Activated CD4-positive, alpha-beta T cell treated with anti-CD3 and anti-CD28 coated beads, Interleukin-2, amount 50 U/mL, for 4 hours (primary cell): ENCODE results near the gene SMPDL3B.

Source experiments
- DNase-seq, 2 experiments: peaks; one replicate each; pipeline ENCODE4 v3.0.0-alpha.2; 2020

Gene SMPDL3B

GRCh38 chr1:27941671-27942540 is 7.1 kb downstream of the SMPDL3B start:
- DNase-seq: no peak

GRCh38 chr1:27945020-27945419 is 10.2 kb downstream of the SMPDL3B start:
- no peak for DNase-seq

DNA sequence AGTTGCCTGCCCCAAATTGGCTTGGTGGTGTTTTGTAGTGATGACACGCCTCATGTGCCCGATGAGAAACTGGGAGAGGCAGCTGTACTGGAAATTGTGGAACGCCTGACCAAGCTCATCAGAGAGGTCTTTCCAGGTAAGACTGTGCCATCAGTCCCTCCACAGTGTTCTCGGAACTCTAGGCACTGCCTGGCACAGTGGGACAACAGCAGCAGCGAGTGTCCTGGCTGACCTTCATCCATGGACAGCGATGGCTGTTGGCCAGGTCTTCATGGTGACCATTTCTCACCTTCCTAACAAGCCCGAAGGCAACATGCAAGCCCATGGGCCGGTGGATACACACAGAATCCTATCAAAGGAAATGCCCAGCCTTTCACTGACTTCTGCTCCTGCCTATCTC is 14.2 kb downstream of the SMPDL3B start:
- DNase-seq: no peak

DNA sequence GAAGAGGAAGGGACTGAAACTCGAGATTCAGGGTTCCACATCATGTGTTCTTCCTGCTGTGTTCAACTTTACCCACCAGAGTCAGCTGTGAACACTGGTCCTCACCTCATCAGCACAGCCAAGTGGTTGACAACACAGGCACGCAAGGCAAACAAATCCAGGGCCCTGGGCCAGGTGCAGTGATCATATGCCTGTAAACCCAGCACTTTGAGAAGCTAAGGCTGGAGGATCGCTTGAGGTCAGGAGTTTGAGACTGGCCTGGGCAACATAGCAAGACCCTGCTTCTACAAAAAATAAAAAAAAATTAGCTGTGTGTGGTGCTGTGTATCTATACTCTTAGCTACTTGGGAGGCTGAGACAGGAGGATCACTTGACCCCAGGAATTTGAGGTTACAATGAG is 16.6 kb downstream of the SMPDL3B start:
- no peak for DNase-seq

DNA sequence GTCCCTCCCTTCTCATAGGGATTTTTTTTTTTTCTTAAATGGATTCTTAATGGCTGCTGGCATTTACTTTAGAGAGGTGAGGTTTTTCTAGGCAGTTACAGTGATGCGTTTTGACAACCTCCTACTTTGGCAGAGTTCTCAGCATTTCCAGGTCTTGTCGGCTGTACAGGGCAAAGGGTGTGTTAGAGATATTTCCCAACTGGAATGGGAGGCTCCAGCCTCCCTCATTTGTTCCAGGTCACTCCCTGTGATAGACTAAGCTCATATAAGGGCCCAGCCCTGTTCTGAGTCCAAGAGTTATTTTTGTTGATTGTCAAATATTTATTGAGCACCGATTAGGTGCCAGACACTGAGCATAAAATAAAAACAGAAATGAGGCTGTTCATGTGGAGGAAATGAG is 17.3 kb downstream of the SMPDL3B start:
- DNase-seq: no peak

DNA sequence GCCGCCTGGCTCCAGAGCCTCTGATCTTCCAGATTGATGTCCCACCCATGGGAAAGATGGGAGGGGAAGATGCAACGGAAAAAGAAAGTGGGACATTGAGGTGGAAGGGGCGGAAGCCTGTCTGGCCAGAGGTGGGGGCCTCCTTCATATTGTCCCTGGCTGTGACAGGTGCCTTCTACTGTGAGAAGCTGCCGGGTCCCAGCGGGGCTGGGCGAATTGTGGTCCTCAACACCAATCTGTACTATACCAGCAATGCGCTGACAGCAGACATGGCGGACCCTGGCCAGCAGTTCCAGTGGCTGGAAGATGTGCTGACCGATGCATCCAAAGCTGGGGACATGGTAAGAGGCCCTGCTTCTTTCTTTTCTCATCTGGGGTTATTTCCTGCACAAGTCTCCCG is 19.4 kb downstream of the SMPDL3B start:
- no peak for DNase-seq

- DNase-seq: no peak
Observed at GRCh38 chr1:27955076-27955475, 20.3 kb downstream of the SMPDL3B start.

DNA sequence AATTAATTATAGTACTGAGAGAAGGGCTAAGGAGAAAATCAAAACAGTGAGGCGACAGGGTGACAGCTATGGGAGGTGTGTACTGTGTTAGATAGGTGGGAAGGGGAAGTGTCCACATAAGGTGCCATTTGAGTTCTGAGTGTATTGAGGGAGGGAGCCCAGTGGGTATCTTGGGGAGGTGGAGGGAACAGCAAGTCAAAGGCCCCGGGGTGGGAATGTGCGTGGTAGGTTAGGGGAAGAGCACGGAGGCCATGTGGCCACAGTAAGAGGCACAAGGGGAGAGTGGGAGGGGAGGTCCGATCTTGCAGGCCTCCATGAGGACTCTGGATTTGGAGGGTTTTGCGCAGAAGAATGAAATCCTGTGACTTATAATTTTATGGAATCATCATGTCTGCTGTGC is 22.0 kb downstream of the SMPDL3B start:
- no peak for DNase-seq

GRCh38 chr1:27957655-27958054 is 22.9 kb downstream of the SMPDL3B start:
- DNase-seq: no peak

- no peak for DNase-seq
Observed at GRCh38 chr1:27958513-27958912, 23.7 kb downstream of the SMPDL3B start.

DNA sequence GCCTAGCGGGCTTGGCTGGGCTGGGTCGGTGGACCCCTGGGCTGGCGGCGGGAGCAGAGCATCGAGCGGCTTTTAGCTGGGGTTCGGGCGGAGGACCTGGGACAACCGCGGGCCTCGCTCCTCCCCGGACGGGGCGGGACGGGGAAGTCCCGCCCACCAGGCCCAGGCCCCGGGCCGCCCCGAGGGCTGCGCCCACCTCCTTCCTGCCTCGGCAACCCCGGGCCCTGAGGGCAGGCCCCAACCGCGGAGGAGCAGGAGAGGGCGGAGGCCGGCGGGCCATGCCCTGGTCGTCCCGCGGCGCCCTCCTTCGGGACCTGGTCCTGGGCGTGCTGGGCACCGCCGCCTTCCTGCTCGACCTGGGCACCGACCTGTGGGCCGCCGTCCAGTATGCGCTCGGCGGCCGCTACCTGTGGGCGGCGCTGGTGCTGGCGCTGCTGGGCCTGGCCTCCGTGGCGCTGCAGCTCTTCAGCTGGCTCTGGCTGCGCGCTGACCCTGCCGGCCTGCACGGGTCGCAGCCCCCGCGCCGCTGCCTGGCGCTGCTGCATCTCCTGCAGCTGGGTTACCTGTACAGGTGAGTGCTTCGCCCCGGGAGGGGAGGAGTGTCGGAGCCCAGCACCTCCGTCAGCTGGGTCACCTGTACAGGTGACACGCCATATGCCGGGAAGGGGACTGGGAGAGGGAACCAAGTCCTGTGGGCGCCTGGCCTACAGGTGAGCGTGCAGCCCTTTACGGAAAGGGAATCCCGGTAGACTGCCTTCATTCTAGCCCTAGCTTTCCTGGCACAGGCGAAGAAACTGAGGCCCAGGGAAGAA is 25.2 kb downstream of the SMPDL3B start, which contains the start of gene XKR8:
Gene XKR8 (plus strand): TSS at position 182 of the 812 bp plus-strand sequence. CDS start 97 bp downstream, at position 279.
- peak; percentile 68 to 75 for DNase-seq

- no peak for DNase-seq
Observed at GRCh38 chr1:27960762-27961645, 26.2 kb downstream of the SMPDL3B start.

- no peak for DNase-seq
Observed at GRCh38 chr1:27961646-27962221, 26.9 kb downstream of the SMPDL3B start.

GRCh38 chr1:27963393-27963792 is 28.6 kb downstream of the SMPDL3B start:
- DNase-seq: no peak

DNA sequence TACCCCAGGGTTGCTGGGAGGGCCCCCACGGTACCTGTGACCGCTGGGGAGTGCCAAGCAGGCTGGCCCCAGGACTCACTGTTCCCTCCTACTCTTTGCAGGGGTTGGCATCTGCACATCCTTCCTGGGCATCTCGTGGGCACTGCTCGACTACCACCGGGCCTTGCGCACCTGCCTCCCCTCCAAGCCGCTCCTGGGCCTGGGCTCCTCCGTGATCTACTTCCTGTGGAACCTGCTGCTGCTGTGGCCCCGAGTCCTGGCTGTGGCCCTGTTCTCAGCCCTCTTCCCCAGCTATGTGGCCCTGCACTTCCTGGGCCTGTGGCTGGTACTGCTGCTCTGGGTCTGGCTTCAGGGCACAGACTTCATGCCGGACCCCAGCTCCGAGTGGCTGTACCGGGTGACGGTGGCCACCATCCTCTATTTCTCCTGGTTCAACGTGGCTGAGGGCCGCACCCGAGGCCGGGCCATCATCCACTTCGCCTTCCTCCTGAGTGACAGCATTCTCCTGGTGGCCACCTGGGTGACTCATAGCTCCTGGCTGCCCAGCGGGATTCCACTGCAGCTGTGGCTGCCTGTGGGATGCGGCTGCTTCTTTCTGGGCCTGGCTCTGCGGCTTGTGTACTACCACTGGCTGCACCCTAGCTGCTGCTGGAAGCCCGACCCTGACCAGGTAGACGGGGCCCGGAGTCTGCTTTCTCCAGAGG is 31.8 kb downstream of the SMPDL3B start:
- no peak for DNase-seq

- DNase-seq: no peak
Observed at GRCh38 chr1:27967106-27967883, 32.5 kb downstream of the SMPDL3B start.

DNA sequence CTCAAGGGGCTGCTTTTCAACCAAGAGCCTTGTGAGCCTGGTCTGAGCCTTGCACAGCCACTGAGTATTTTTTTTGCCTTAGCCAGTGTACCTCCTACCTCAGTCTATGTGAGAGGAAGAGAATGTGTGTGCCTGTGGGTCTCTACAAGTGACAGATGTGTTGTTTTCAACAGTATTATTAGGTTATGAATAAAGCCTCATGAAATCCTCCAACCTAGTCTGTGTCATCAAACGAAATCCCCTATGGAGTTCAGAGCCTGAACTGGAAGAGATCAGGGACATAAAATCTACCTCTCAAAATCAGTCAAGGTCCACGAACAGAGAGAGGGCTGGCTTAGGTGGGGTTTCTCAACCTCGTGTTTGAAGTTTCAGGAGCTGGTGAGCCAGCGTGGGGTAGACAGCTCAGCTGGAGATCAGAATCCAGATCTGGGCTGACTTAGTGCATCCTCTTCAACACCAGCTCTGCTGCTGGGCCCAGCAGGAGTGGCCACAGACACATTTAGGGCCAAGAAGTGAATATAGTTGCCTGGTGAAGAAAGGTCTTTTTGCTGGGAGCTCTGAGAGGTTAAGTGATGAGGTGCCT is 33.2 kb downstream of the SMPDL3B start:
- no peak for DNase-seq

- no peak for DNase-seq
Observed at GRCh38 chr1:27968692-27969091, 33.9 kb downstream of the SMPDL3B start.

DNA sequence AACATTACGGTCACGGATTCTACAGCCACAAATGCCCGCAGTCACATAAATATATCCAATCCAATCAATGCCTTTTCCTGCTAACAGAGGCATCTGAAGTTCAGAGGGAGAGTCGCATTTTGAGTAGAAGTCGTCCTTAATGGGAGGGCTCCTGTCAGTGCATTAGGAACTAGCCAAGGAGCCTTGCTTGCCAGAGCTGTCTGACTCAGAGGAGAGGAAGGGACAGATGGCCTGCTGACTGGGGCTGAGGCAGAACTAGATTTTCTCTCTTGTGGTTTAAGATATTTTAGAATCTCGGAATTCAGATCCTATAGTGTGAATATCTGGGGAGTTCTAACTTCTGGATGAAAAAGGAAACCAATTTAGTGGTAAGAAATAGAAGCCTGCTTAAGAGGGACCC is 35.6 kb downstream of the SMPDL3B start:
- DNase-seq: no peak

DNA sequence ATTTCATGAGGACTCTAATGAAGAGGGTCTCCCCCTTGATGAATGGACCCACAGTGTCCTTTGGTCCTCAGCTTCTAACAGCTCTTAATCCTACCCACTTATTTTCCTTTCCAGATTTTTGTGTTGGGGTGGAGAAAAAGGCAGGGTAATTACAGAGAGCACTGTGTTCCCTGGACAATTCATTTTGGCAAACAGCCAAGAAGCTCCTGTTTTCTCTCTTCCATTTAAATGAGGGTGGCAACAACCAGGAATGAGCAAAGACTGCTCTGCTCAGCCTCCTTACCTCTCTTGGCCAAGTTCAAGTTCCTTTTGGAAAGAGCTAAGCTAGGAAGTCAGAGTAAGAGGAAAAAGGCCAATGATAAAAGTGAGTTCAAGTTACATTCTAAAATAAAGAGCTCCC is 36.9 kb downstream of the SMPDL3B start:
- no peak for DNase-seq

- DNase-seq: no peak
Observed at GRCh38 chr1:27972141-27972540, 37.3 kb downstream of the SMPDL3B start.
